ENCODE data around the gene RIN1. TPM values are rescaled to one million over a fixed set of nuclear protein-coding genes. Genes with fewer than 3 reads are reported as not detected.

Gene RIN1
- total RNA-seq, 4 donors from 2014 or later = 0.98 to 3.7 (median 3.3) TPM

GRCh38 chr11:66321606-66322005 is 14.6 kb downstream of the RIN1 start:
- TF ChIP-seq CTCF (IDR thresholded peaks at IDR 0.05; ENCODE audit: low read depth) = no peak

- TF ChIP-seq CTCF (IDR thresholded peaks at IDR 0.05; ENCODE audit: low read depth) = no peak
These were observed 17.6 kb downstream of the RIN1 start for GRCh38 chr11:66318600-66318970.

GRCh38 chr11:66317723-66318599 is 18.3 kb downstream of the RIN1 start:
- TF ChIP-seq CTCF (IDR thresholded peaks at IDR 0.05; ENCODE audit: low read depth) = no peak

- no peak for TF ChIP-seq CTCF (IDR thresholded peaks at IDR 0.05; ENCODE audit: low read depth)
These were observed 18.9 kb downstream of the RIN1 start for GRCh38 chr11:66317322-66317722.

GRCh38 chr11:66316849-66317251 is 19.4 kb downstream of the RIN1 start, which contains the start of gene CD248:
Gene CD248 (minus strand): TSS chr11:66317044. CDS start chr11:66317027, 17 bp downstream.
- TF ChIP-seq CTCF (IDR thresholded peaks at IDR 0.05; ENCODE audit: low read depth) = no peak

- TF ChIP-seq CTCF (IDR thresholded peaks at IDR 0.05; ENCODE audit: low read depth) = no peak
These were observed 20.1 kb downstream of the RIN1 start for GRCh38 chr11:66315921-66316811.

GRCh38 chr11:66315498-66315885 is 20.7 kb downstream of the RIN1 start:
- TF ChIP-seq CTCF (IDR thresholded peaks at IDR 0.05; ENCODE audit: low read depth) = no peak
